HepG2 (cell line): Measurements from ENCODE around the gene UNC5A. TPM values are rescaled to one million over a fixed set of nuclear protein-coding genes. Genes with fewer than 3 reads are reported as not detected.
A peak's percentile ranks its signal among the peaks of the same experiment; 100 is the strongest.

ENCODE experiments used
- CHD4 ChIP-seq: fragments of 200-600 bp; sonication (generic); IDR thresholded peaks from 2 replicates; pipeline ENCODE4 v1.7.0; 2017; ENCODE audit warnings: mild to moderate bottlenecking, low read length, borderline replicate concordance
- DR1 ChIP-seq: sonication (generic); formaldehyde crosslinking; IDR thresholded peaks from 2 replicates; pipeline ENCODE4 v1.8.0; 2021; ENCODE audit warnings: mild to moderate bottlenecking, missing genetic modification reagents, inconsistent platforms
- GTF2F1 ChIP-seq: fragments of 150-350 bp; IDR thresholded peaks from 2 replicates; pipeline ENCODE4 v1.6.1; 2014; ENCODE audit warnings: low read length
- GZF1 ChIP-seq: sonication (generic); formaldehyde crosslinking; IDR thresholded peaks from 2 replicates; pipeline ENCODE4 v1.5.1; 2020; ENCODE audit warnings: mild to moderate bottlenecking, missing genetic modification reagents
- HMG20A ChIP-seq: IDR thresholded peaks from 2 replicates; pipeline ENCODE4 v1.6.1; 2016; ENCODE audit warnings: borderline replicate concordance
- JARID2 ChIP-seq: sonication (generic); formaldehyde crosslinking; IDR thresholded peaks from 2 replicates; pipeline ENCODE4 v1.8.1; 2023; ENCODE audit warnings: missing genetic modification reagents, inconsistent platforms; ENCODE audit not compliant: insufficient replicate concordance
- JDP2 ChIP-seq: sonication (generic); formaldehyde crosslinking; IDR thresholded peaks from 2 replicates; pipeline ENCODE4 v1.8.1; 2022; ENCODE audit warnings: missing genetic modification reagents, borderline replicate concordance
- MAF1 ChIP-seq: sonication (generic); formaldehyde crosslinking; IDR thresholded peaks from 2 replicates; pipeline ENCODE4 v1.5.0; 2020; ENCODE audit warnings: missing genetic modification reagents, borderline replicate concordance
- NFE2L1 ChIP-seq: sonication (generic); formaldehyde crosslinking; IDR thresholded peaks from 2 replicates; pipeline ENCODE4 v1.4.0; 2020; ENCODE audit warnings: missing genetic modification reagents, mild to moderate bottlenecking, borderline replicate concordance
- PAX8 ChIP-seq: sonication (generic); formaldehyde crosslinking; IDR thresholded peaks from 2 replicates; pipeline ENCODE4 v1.8.0; 2022; ENCODE audit warnings: mild to moderate bottlenecking, missing genetic modification reagents, borderline replicate concordance
- RAD21 ChIP-seq: fragments of 450-650 bp; formaldehyde crosslinking; IDR thresholded peaks from 2 replicates; pipeline ENCODE4 v1.5.0; 2020; ENCODE audit warnings: mild to moderate bottlenecking
- RFX5 ChIP-seq: IDR thresholded peaks from 2 replicates; pipeline ENCODE4 v1.6.1; 2011; ENCODE audit warnings: low read depth, low read length, improper control_type of control experiment
- SAFB2 ChIP-seq: sonication (generic); formaldehyde crosslinking; IDR thresholded peaks from 2 replicates; pipeline ENCODE4 v1.5.1; 2020; ENCODE audit warnings: missing genetic modification reagents, low read depth, mild to moderate bottlenecking, borderline replicate concordance
- SMC3 ChIP-seq: IDR thresholded peaks from 2 replicates; pipeline ENCODE4 v1.6.1; 2011; ENCODE audit warnings: low read length, improper control_type of control experiment
- THYN1 ChIP-seq: sonication (generic); formaldehyde crosslinking; IDR thresholded peaks from 2 replicates; pipeline ENCODE4 v1.8.1; 2023; ENCODE audit warnings: low read depth, mild to moderate bottlenecking, moderate library complexity, missing genetic modification reagents, borderline replicate concordance
- ZFP36L1 ChIP-seq: sonication (generic); formaldehyde crosslinking; IDR thresholded peaks from 2 replicates; pipeline ENCODE4 v1.8.0; 2022; ENCODE audit warnings: mild to moderate bottlenecking, missing genetic modification reagents, moderate library complexity
- ZNF10 ChIP-seq: sonication (generic); formaldehyde crosslinking; IDR thresholded peaks from 2 replicates; pipeline ENCODE4 v1.4.0; 2020; ENCODE audit warnings: mild to moderate bottlenecking, low read depth, missing genetic modification reagents, borderline replicate concordance
- ZNF331 ChIP-seq: sonication (generic); formaldehyde crosslinking; IDR thresholded peaks from 2 replicates; pipeline ENCODE4 v1.4.0; 2020; ENCODE audit warnings: missing genetic modification reagents
- ZNF335 ChIP-seq: sonication (generic); formaldehyde crosslinking; IDR thresholded peaks from 2 replicates; pipeline ENCODE4 v1.4.0; 2020; ENCODE audit warnings: missing genetic modification reagents
- ZNF33B ChIP-seq: sonication (generic); formaldehyde crosslinking; IDR thresholded peaks from 2 replicates; pipeline ENCODE4 v1.5.1; 2020; ENCODE audit warnings: mild to moderate bottlenecking, missing genetic modification reagents
- ZNF550 ChIP-seq: sonication (generic); formaldehyde crosslinking; IDR thresholded peaks from 2 replicates; pipeline ENCODE4 v1.4.0; 2020; ENCODE audit warnings: mild to moderate bottlenecking, missing genetic modification reagents, borderline replicate concordance
- ZNF713 ChIP-seq: sonication (generic); formaldehyde crosslinking; IDR thresholded peaks from 2 replicates; pipeline ENCODE4 v1.4.0; 2020; ENCODE audit warnings: mild to moderate bottlenecking, missing genetic modification reagents
- polyA plus RNA-seq, 8 experiments: library from polyadenylated mRNA; depleted of rRNA in 3 of 8; stranded (reverse) in 7 of 8; unstranded in 1 of 8; fragments of >200 nt; fragmentation: Illumina TruSeq in 4 of 8; extraction: Trizol in 4 of 8; gene quantifications; 2 replicates each; pipeline versions ENCODE4 v1.2.1 to v1.2.3, GENCODE V29; 2011 to 2016; ENCODE audit warnings: low read depth in 4 of 8, missing spikeins in 1 of 8, mixed read lengths in 1 of 8; ENCODE audit not compliant: insufficient read depth in 1 of 8
- total RNA-seq, 5 experiments: library from RNA; depleted of rRNA; stranded (reverse); fragments of >200 nt; fragmentation: Illumina TruSeq; extraction: Trizol; gene quantifications; 2 replicates each; pipeline ENCODE4 v1.2.3, GENCODE V29; 2016; ENCODE audit warnings: low read depth in 1 of 5
- TF ChIP-seq, protein P1 (sequence below): sonication (generic); formaldehyde crosslinking; IDR thresholded peaks from 2 replicates; pipeline ENCODE4 v1.9.0; 2021; ENCODE audit warnings: missing genetic modification reagents, borderline replicate concordance
- TF ChIP-seq, protein P2 (sequence below): sonication (generic); formaldehyde crosslinking; IDR thresholded peaks from 2 replicates; pipeline ENCODE4 v1.9.0; 2022; ENCODE audit warnings: missing genetic modification reagents, mild to moderate bottlenecking, borderline replicate concordance
- TF ChIP-seq, protein P3 (sequence below): sonication (generic); formaldehyde crosslinking; IDR thresholded peaks from 2 replicates; pipeline ENCODE4 v1.5.0; 2020; ENCODE audit warnings: mild to moderate bottlenecking, missing genetic modification reagents, borderline replicate concordance
- TF ChIP-seq, protein P4 (sequence below): sonication (generic); formaldehyde crosslinking; IDR thresholded peaks from 2 replicates; pipeline ENCODE4 v1.5.1; 2020; ENCODE audit warnings: mild to moderate bottlenecking, missing genetic modification reagents, moderate library complexity

UNC5A gene
- total and polyA plus RNA-seq, 2 of the 13 experiments (the other 11 are each of a cell fraction or from before 2014, with no cell fraction given), result not detected

DNA sequence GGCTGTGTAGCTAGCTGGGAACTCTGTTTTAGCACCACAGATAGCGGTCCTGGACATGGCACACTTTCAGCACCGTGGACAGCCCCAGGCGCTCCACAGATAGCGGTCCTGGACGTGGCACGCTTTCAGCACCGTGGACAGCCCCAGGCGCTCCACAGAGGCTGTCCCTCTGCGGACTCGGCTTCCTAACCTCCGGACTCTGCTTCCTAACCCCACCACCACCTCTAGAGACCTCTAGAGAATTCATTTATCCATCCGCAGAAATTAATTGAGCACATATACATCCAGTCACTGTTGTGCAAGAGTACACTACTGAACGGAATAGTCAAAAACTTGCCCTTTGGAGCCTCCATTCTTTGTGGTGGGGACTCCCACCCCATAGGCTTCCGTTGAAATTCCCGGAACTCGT, 27.4 kb downstream of the UNC5A start (continued):
- TF ChIP-seq ZNF33B (CRISPR knock-in tag) (peak; percentile 100), ZNF335 (CRISPR knock-in tag) (peak; percentile 98), SMC3 (no peak), ZNF550 (CRISPR knock-in tag) (peak; percentile 98; the same call in 1 of the 2 replicates), ZNF713 (CRISPR knock-in tag) (peak; percentile 99), THYN1 (peak; percentile 99; the same call in 1 of the 2 replicates), JARID2 (CRISPR knock-in tag) (peak; percentile 100), RFX5 (0 out of 2 replicates have a peak, but pooled peaks have one; percentile 19), DR1 (CRISPR knock-in tag) (peak; percentile 94), CHD4 (no peak), JDP2 (peak; percentile 100), PAX8 (CRISPR knock-in tag) (peak; percentile 100), HMG20A (CRISPR knock-in tag) (peak; percentile 96), GZF1 (CRISPR knock-in tag) (peak; percentile 98), ZNF331 (CRISPR knock-in tag) (peak; percentile 100), ZFP36L1 (CRISPR knock-in tag) (peak; percentile 100), NFE2L1 (CRISPR knock-in tag) (peak; percentile 97), GTF2F1 (no peak), RAD21 (CRISPR knock-in tag) (peak; percentile 86), SAFB2 (CRISPR knock-in tag) (peak; percentile 100), ZNF10 (peak; percentile 97; the same call in 1 of the 2 replicates), MAF1 (CRISPR knock-in tag) (peak; percentile 100)
- TF ChIP-seq, protein P1, sequence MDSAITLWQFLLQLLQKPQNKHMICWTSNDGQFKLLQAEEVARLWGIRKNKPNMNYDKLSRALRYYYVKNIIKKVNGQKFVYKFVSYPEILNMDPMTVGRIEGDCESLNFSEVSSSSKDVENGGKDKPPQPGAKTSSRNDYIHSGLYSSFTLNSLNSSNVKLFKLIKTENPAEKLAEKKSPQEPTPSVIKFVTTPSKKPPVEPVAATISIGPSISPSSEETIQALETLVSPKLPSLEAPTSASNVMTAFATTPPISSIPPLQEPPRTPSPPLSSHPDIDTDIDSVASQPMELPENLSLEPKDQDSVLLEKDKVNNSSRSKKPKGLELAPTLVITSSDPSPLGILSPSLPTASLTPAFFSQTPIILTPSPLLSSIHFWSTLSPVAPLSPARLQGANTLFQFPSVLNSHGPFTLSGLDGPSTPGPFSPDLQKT, result peak; percentile 99; the same call in 1 of the 2 replicates
- TF ChIP-seq, protein P2, sequence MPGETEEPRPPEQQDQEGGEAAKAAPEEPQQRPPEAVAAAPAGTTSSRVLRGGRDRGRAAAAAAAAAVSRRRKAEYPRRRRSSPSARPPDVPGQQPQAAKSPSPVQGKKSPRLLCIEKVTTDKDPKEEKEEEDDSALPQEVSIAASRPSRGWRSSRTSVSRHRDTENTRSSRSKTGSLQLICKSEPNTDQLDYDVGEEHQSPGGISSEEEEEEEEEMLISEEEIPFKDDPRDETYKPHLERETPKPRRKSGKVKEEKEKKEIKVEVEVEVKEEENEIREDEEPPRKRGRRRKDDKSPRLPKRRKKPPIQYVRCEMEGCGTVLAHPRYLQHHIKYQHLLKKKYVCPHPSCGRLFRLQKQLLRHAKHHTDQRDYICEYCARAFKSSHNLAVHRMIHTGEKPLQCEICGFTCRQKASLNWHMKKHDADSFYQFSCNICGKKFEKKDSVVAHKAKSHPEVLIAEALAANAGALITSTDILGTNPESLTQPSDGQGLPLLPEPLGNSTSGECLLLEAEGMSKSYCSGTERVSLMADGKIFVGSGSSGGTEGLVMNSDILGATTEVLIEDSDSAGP (CRISPR knock-in tag), result peak; percentile 95
- TF ChIP-seq, protein P3, sequence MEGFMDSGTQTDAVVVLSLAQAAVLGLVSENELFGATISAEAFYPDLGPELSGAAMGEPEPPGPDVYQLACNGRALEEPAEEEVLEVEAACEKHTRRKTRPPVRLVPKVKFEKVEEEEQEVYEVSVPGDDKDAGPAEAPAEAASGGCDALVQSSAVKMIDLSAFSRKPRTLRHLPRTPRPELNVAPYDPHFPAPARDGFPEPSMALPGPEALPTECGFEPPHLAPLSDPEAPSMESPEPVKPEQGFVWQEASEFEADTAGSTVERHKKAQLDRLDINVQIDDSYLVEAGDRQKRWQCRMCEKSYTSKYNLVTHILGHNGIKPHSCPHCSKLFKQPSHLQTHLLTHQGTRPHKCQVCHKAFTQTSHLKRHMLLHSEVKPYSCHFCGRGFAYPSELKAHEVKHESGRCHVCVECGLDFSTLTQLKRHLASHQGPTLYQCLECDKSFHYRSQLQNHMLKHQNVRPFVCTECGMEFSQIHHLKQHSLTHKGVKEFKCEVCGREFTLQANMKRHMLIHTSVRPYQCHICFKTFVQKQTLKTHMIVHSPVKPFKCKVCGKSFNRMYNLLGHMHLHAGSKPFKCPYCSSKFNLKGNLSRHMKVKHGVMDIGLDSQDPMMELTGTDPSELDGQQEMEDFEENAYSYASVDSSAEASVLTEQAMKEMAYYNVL (CRISPR knock-in tag), result peak; percentile 99
- TF ChIP-seq, protein P4, sequence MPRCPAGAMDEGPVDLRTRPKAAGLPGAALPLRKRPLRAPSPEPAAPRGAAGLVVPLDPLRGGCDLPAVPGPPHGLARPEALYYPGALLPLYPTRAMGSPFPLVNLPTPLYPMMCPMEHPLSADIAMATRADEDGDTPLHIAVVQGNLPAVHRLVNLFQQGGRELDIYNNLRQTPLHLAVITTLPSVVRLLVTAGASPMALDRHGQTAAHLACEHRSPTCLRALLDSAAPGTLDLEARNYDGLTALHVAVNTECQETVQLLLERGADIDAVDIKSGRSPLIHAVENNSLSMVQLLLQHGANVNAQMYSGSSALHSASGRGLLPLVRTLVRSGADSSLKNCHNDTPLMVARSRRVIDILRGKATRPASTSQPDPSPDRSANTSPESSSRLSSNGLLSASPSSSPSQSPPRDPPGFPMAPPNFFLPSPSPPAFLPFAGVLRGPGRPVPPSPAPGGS, result peak; percentile 100
